HG03575 (cell line): ENCODE data around the gene PPM1H.
"Not testable (repeated sequence)": the region's sequence is repeated elsewhere in the genome, so short reads cannot be mapped to it uniquely, and the experiment has no call there.

Experiments
- ATAC-seq: cut with Tn5 transposase; IDR thresholded peaks from one replicate; pipeline ENCODE4 v1.9.1; 2021; ENCODE audit not compliant: unreplicated experiment, insufficient number of reproducible peaks, low FRiP score; ENCODE audit errors: extremely low read depth

Gene PPM1H

GRCh38 chr12:62684570-62685295, 250.2 kb downstream of the PPM1H start:
- ATAC-seq: no peak

- ATAC-seq: no peak
These were observed 251.0 kb downstream of the PPM1H start for GRCh38 chr12:62683776-62684569.

- no peak for ATAC-seq
These were observed 253.6 kb downstream of the PPM1H start for GRCh38 chr12:62681306-62681705.

GRCh38 chr12:62679608-62680007, 255.3 kb downstream of the PPM1H start:
- no peak for ATAC-seq

GRCh38 chr12:62677355-62677754, 257.6 kb downstream of the PPM1H start:
- ATAC-seq: no peak

- no peak for ATAC-seq
These were observed 258.2 kb downstream of the PPM1H start for GRCh38 chr12:62676521-62677307.

GRCh38 chr12:62673028-62673815, 261.7 kb downstream of the PPM1H start:
- ATAC-seq: no peak

GRCh38 chr12:62670986-62671720, 263.8 kb downstream of the PPM1H start:
- no peak for ATAC-seq

- no peak for ATAC-seq
These were observed 266.2 kb downstream of the PPM1H start for GRCh38 chr12:62668782-62669181.

- ATAC-seq: not testable (repeated sequence)
These were observed 270.0 kb downstream of the PPM1H start for GRCh38 chr12:62664951-62665350.

- ATAC-seq: no peak
These were observed 274.2 kb downstream of the PPM1H start for GRCh38 chr12:62660756-62661155.

GRCh38 chr12:62659453-62660295, 275.3 kb downstream of the PPM1H start:
- no peak for ATAC-seq

- ATAC-seq: no peak
These were observed 276.0 kb downstream of the PPM1H start for GRCh38 chr12:62658910-62659309.

GRCh38 chr12:62657363-62657632, 277.7 kb downstream of the PPM1H start:
- ATAC-seq: no peak

- no peak for ATAC-seq
These were observed 278.2 kb downstream of the PPM1H start for GRCh38 chr12:62656591-62657362.

- no peak for ATAC-seq
These were observed 279.2 kb downstream of the PPM1H start for GRCh38 chr12:62655666-62656151.
